Endothelial cell of umbilical vein (primary cell): ENCODE data around the gene NEMP2. TPM values are rescaled to one million over a fixed set of nuclear protein-coding genes. Genes with fewer than 3 reads are reported as not detected.

ENCODE experiments used
- BruUV-seq: library from RNA; stranded (reverse); fragments of 400-500 nt; replicated peaks from 2 replicates; lab custom pipeline; 2021; lab: Mats Ljungman, UMichigan
- CTCF ChIA-PET: fragments of 300-600, 350-600 bp; sonication (Branson Sonifier 250); formaldehyde crosslinking; loops from one replicate; lab custom pipeline; 2021; ENCODE audit warnings: antibody characterized with exemption, inconsistent platforms; lab: Charles Lee
- POLR2A ChIA-PET: fragments of 300-600, 350-600 bp; sonication (Branson Sonifier 250); formaldehyde crosslinking; loops from one replicate; lab custom pipeline; 2021; ENCODE audit warnings: antibody characterized with exemption, inconsistent platforms; lab: Charles Lee
- DNase-seq: peaks from one replicate; pipeline ENCODE4 v3.0.0-alpha.2; 2011; ENCODE audit warnings: low read depth, low spot score
- FAIRE-seq: peaks from 2 replicates; lab custom pipeline; 2011; peaks lifted over from hg19 to GRCh38; lab: Jason Lieb, UNC
- H2AFZ ChIP-seq: 2 replicates; pipeline ENCODE4 v1.6.0; 2012; ENCODE audit warnings: low read depth, low read length, control low read depth, inconsistent platforms
- H3K27ac ChIP-seq: 2 replicates; pipeline ENCODE4 v1.5.1; 2011; ENCODE audit warnings: low read depth, mild to moderate bottlenecking, control low read depth, low read length, moderate library complexity; ENCODE audit not compliant: insufficient read depth
- H3K27me3 ChIP-seq, 2 experiments: 2 replicates each; pipeline versions ENCODE4 v1.6.0 to v1.6.1; 2011; ENCODE audit warnings: low read length in 2 of 2, mixed read lengths in 1 of 2; ENCODE audit not compliant: control insufficient read depth in 2 of 2, insufficient read depth in 2 of 2
- H3K36me3 ChIP-seq, 2 experiments: 2 replicates in 1 of 2; 3 replicates in 1 of 2; pipeline ENCODE4 v1.5.1; 2011; ENCODE audit warnings: low read length in 2 of 2, mild to moderate bottlenecking in 1 of 2, moderate library complexity in 1 of 2; ENCODE audit not compliant: control insufficient read depth in 2 of 2, insufficient read depth in 2 of 2; ENCODE audit errors: extremely low read depth in 1 of 2
- H3K4me1 ChIP-seq: 3 replicates; pipeline ENCODE4 v1.5.1; 2011; ENCODE audit warnings: mild to moderate bottlenecking, low read length; ENCODE audit not compliant: control insufficient read depth, insufficient read depth; ENCODE audit errors: extremely low read depth
- H3K4me2 ChIP-seq: 2 replicates; pipeline ENCODE4 v1.6.1; 2011; ENCODE audit warnings: low read length, control low read depth, mixed read lengths; ENCODE audit not compliant: insufficient read depth
- H3K4me3 ChIP-seq, 3 experiments: fragments of 200-600 bp in 1 of 3; sonication (generic), shearing (Covaris generic) in 1 of 3; replicated peaks in 1 of 3; 2 replicates each; pipeline ENCODE4 v1.5.1; 2011 to 2016; ENCODE audit warnings: control low read depth in 3 of 3, low read length in 3 of 3, mild to moderate bottlenecking in 2 of 3, inconsistent platforms in 1 of 3, low read depth in 1 of 3, moderate library complexity in 1 of 3; ENCODE audit not compliant: insufficient read depth in 1 of 3
- H3K79me2 ChIP-seq: 2 replicates; pipeline ENCODE4 v1.6.0; 2012; ENCODE audit warnings: low read length, inconsistent platforms; ENCODE audit not compliant: control insufficient read depth, insufficient read depth
- H3K9ac ChIP-seq: replicated peaks from 2 replicates; pipeline ENCODE3; 2011; ENCODE audit warnings: low read length, control low read depth; ENCODE audit not compliant: insufficient read depth; ENCODE audit errors: extremely low read depth
- H3K9me1 ChIP-seq: replicated peaks from 3 replicates; pipeline ENCODE4 v1.6.0; 2011; ENCODE audit warnings: mild to moderate bottlenecking, low read length; ENCODE audit not compliant: control insufficient read depth, insufficient read depth; ENCODE audit errors: extremely low read depth
- H3K9me3 ChIP-seq: replicated peaks from 2 replicates; pipeline ENCODE4 v1.5.1; 2012; ENCODE audit warnings: low read length, inconsistent platforms; ENCODE audit not compliant: control insufficient read depth, insufficient read depth
- H4K20me1 ChIP-seq: replicated peaks from 2 replicates; pipeline ENCODE3; 2011; ENCODE audit warnings: mild to moderate bottlenecking, low read length; ENCODE audit not compliant: control insufficient read depth, insufficient read depth; ENCODE audit errors: extremely low read depth
- EZH2 ChIP-seq: IDR thresholded peaks from 2 replicates; pipeline ENCODE4 v1.6.1; 2012; ENCODE audit warnings: borderline replicate concordance, low read depth, mild to moderate bottlenecking, moderate library complexity, low read length, inconsistent platforms; ENCODE audit not compliant: severe bottlenecking
- GATA2 ChIP-seq: IDR thresholded peaks from 2 replicates; pipeline ENCODE4 v1.7.0; 2011; ENCODE audit warnings: low read depth, mild to moderate bottlenecking, moderate library complexity, mixed read lengths, low read length; ENCODE audit not compliant: insufficient read length, insufficient read depth
- JUN ChIP-seq: IDR thresholded peaks from 2 replicates; pipeline ENCODE4 v1.6.1; 2011; ENCODE audit warnings: borderline replicate concordance, low read depth; ENCODE audit not compliant: insufficient read length, insufficient read depth
- MAX ChIP-seq: IDR thresholded peaks from 2 replicates; pipeline ENCODE4 v1.6.1; 2011; ENCODE audit not compliant: insufficient read depth, insufficient read length
- MYC ChIP-seq: IDR thresholded peaks from one replicate; pipeline ENCODE4 v1.6.1; 2011; ENCODE audit warnings: mild to moderate bottlenecking, low read depth, low read length
- POLR2A ChIP-seq: IDR thresholded peaks from 2 replicates; pipeline ENCODE4 v1.6.1; 2012; ENCODE audit warnings: low read depth, mild to moderate bottlenecking, control low read depth, low read length
- dilution Hi-C: fragments of 300-500 bp; cut with MboI; formaldehyde crosslinking; loops from one replicate; pipeline ENCODE4 v1.15.0; 2019; ENCODE audit warnings: low sequenced_read_pairs; ENCODE audit not compliant: extremely low pct_ligation_motif_present
- intact Hi-C: fragments of 100-400 bp; cut with micrococcal nuclease; formaldehyde crosslinking; loops from one replicate; pipeline ENCODE4 v1.10.0; 2022
- polyA plus RNA-seq, 4 experiments: library from polyadenylated mRNA; depleted of rRNA in 3 of 4; stranded (reverse) in 3 of 4; unstranded in 1 of 4; fragments of >200 nt; gene quantifications; 2 replicates each; pipeline versions ENCODE4 v1.2.1 to v1.2.3, GENCODE V29; 2011 to 2012; ENCODE audit warnings: missing spikeins in 1 of 4
- total RNA-seq: library from RNA; stranded (reverse); gene quantifications from 2 replicates; pipeline ENCODE4 v1.2.3, GENCODE V29; 2021
- TF ChIP-seq, protein P1 (sequence below), 2 donors: IDR thresholded peaks; 1 replicate in 1 of 2; 2 replicates in 1 of 2; pipeline ENCODE4 v1.5.1; 2011; ENCODE audit warnings: low read length in 2 of 2, mild to moderate bottlenecking in 2 of 2, moderate library complexity in 2 of 2, control low read depth in 1 of 2, inconsistent platforms in 1 of 2, low read depth in 1 of 2; ENCODE audit not compliant: insufficient read depth in 1 of 2; ENCODE audit errors: extremely low read depth in 1 of 2

NEMP2 gene
- total and polyA plus RNA-seq, 2 donors (not counting 3 experiments of a cell fraction or from before 2014, with no cell fraction given), result 3.1 to 8.4 TPM

DNA sequence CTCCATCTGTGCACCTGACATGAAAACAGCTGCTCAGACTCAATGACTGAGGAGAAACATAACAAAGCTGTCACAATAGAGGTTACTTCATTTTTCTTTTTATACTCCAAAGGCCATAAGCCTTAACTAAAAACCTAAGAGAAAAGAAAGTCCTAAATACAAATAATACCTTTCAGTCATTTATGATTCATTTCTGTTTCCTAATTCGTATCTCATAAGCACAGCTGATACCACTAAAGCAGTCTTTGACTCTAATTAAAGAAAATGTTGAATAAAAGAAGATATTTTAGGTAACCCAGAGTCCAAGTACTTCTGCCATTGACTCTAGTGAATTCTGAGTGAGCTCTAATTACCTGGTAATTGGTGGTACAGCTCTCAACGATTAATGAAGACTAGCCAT is 20.6 kb downstream of the NEMP2 start:
- Histone ChIP-seq H3K9me3 (no peaks in the 10 kb centered on the region), H3K9me1 (no peaks in the 10 kb centered on the region), H3K27ac (no peak overlapping the region), H3K9ac (no peak overlapping the region), H3K79me2 (no peaks in the 10 kb centered on the region), H3K4me3 (no peak overlapping the region), H3K4me2 (no peak overlapping the region), H4K20me1 (no peaks in the 10 kb centered on the region), H2AFZ (no peak overlapping the region), H3K4me1 (no peaks in the 10 kb centered on the region), H3K27me3 (no peaks in the 10 kb centered on the region), H3K36me3 (no peaks in the 10 kb centered on the region)
- TF ChIP-seq GATA2 (no peak), POLR2A (no peak), JUN (no peak), MYC (no peak), MAX (no peak), EZH2 (no peak)
- DNase-seq, result no peak
- no TSS peak for BruUV-seq
- ChIA-PET POLR2A (no interaction called here), CTCF (interaction anchor here (1.1 kb wide), 1 partner anchor 185 kb away, joined by 6 read pairs; no protein-coding TSS in a partner anchor)
- FAIRE-seq, result no peak
- intact Hi-C loops, result loop anchor here (5.0 kb wide), 1 partner anchor 288 kb away; no protein-coding TSS in a partner anchor
- dilution Hi-C loops, result no loop called here

GRCh38 chr2:190512539-190513095 is 21.9 kb downstream of the NEMP2 start:
- H3K79me2 ChIP-seq, result no peaks in the 10 kb centered on the region
- POLR2A ChIA-PET, result no interaction called here
- dilution Hi-C loops (no loop called here), intact Hi-C loops (loop anchor here (5.0 kb wide), 1 partner anchor 290 kb away; no protein-coding TSS in a partner anchor)
- H2AFZ ChIP-seq, result no peak overlapping the region
- no peak overlapping the region for H3K27ac ChIP-seq
- H3K4me2 ChIP-seq, result no peak overlapping the region
- H4K20me1 ChIP-seq, result no peaks in the 10 kb centered on the region
- TF ChIP-seq GATA2 (no peak), JUN (no peak), MAX (no peak), EZH2 (no peak), MYC (no peak)
- TF ChIP-seq, protein P1, sequence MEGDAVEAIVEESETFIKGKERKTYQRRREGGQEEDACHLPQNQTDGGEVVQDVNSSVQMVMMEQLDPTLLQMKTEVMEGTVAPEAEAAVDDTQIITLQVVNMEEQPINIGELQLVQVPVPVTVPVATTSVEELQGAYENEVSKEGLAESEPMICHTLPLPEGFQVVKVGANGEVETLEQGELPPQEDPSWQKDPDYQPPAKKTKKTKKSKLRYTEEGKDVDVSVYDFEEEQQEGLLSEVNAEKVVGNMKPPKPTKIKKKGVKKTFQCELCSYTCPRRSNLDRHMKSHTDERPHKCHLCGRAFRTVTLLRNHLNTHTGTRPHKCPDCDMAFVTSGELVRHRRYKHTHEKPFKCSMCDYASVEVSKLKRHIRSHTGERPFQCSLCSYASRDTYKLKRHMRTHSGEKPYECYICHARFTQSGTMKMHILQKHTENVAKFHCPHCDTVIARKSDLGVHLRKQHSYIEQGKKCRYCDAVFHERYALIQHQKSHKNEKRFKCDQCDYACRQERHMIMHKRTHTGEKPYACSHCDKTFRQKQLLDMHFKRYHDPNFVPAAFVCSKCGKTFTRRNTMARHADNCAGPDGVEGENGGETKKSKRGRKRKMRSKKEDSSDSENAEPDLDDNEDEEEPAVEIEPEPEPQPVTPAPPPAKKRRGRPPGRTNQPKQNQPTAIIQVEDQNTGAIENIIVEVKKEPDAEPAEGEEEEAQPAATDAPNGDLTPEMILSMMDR (IDR thresholded peaks at IDR 0.05; ENCODE audit: extremely low read depth in 1 of 2, insufficient read depth in 1 of 2, low read depth in 1 of 2, low read length in 2 of 2), result no peak
- H3K27me3 ChIP-seq, result no peaks in the 10 kb centered on the region
- no peaks in the 10 kb centered on the region for H3K9me1 ChIP-seq
- no TSS peak for BruUV-seq
- FAIRE-seq (no peak), DNase-seq (no peak)
- H3K36me3 ChIP-seq, result no peaks in the 10 kb centered on the region
- CTCF ChIA-PET, result interaction anchor here (0.6 to 4.4 kb wide), 13 partner anchors 9 to 714 kb away, joined by 3 to 35 read pairs (median 4); partner anchors contain the start of gene HIBCH
- no peaks in the 10 kb centered on the region for H3K9me3 ChIP-seq
- H3K4me1 ChIP-seq, result no peaks in the 10 kb centered on the region
- H3K9ac ChIP-seq, result no peak overlapping the region
- H3K4me3 ChIP-seq, result no peak overlapping the region
